H1 (cell line): ENCODE measurements around the gene KRTAP9-1. TPM values are rescaled to one million over a fixed set of nuclear protein-coding genes. Genes with fewer than 3 reads are reported as not detected.

ENCODE experiments used
- CTCF ChIA-PET: fragments of 300-600 bp; sonication (Branson Sonifier 250); formaldehyde crosslinking; loops from one replicate; lab custom pipeline; 2021; ENCODE audit not compliant: partially characterized antibody; lab: Charles Lee
- POLR2A ChIA-PET: fragments of 300-600 bp; sonication (Branson Sonifier 250); formaldehyde crosslinking; loops from one replicate; lab custom pipeline; 2021; ENCODE audit warnings: inconsistent platforms; ENCODE audit not compliant: partially characterized antibody; lab: Charles Lee
- DNase-seq, 2 experiments: peaks; one replicate each; pipeline versions ENCODE4 v3.0.0 to v3.0.0-alpha.2; 2010 to 2022; ENCODE audit warnings: low spot score in 2 of 2, low read depth in 1 of 2, mixed read lengths in 1 of 2
- FAIRE-seq: peaks from 2 replicates; lab custom pipeline; 2011; peaks lifted over from hg19 to GRCh38; lab: Jason Lieb, UNC
- H2AFZ ChIP-seq: 2 replicates; pipeline ENCODE4 v1.8.1; 2012; ENCODE audit warnings: low read length, inconsistent platforms
- H2AK5ac ChIP-seq: 2 replicates; pipeline ENCODE4 v1.6.1; 2013; ENCODE audit warnings: low read depth, low read length
- H2BK120ac ChIP-seq: replicated peaks from 2 replicates; pipeline ENCODE3; 2013; ENCODE audit warnings: low read depth, low read length, inconsistent platforms
- H2BK12ac ChIP-seq: 2 replicates; pipeline ENCODE4 v1.6.1; 2013; ENCODE audit warnings: low read depth, low read length
- H2BK15ac ChIP-seq: 2 replicates; pipeline ENCODE4 v1.6.1; 2013; ENCODE audit warnings: low read length
- H2BK20ac ChIP-seq: 2 replicates; pipeline ENCODE4 v1.6.1; 2013; ENCODE audit warnings: low read length
- H2BK5ac ChIP-seq: 2 replicates; pipeline ENCODE4 v1.6.1; 2013; ENCODE audit warnings: low read depth, low read length
- H3K14ac ChIP-seq: 2 replicates; pipeline ENCODE4 v1.6.1; 2013; ENCODE audit warnings: inconsistent platforms; ENCODE audit not compliant: insufficient read length
- H3K18ac ChIP-seq: 2 replicates; pipeline ENCODE4 v1.6.1; 2013; ENCODE audit warnings: low read length; ENCODE audit errors: extremely low read depth
- H3K23ac ChIP-seq: 2 replicates; pipeline ENCODE4 v1.6.1; 2013; ENCODE audit warnings: inconsistent platforms; ENCODE audit not compliant: insufficient read length
- H3K23me2 ChIP-seq: 2 replicates; pipeline ENCODE4 v1.6.1; 2013; ENCODE audit warnings: low read depth, low read length
- H3K27ac ChIP-seq: 2 replicates; pipeline ENCODE4 v1.6.1; 2011; ENCODE audit warnings: low read depth, low read length, inconsistent platforms
- H3K27me3 ChIP-seq, 4 experiments: replicated peaks in 1 of 4; 1 replicate in 1 of 4; 2 replicates in 3 of 4; pipeline versions ENCODE4 v1.6.1 to v1.8.1; 2011 to 2013; ENCODE audit warnings: low read length in 3 of 4, mild to moderate bottlenecking in 3 of 4, inconsistent platforms in 2 of 4, mixed read lengths in 2 of 4, moderate library complexity in 1 of 4; ENCODE audit not compliant: control insufficient read depth in 3 of 4, insufficient read depth in 3 of 4; ENCODE audit errors: extremely low read depth in 1 of 4
- H3K36me3 ChIP-seq, 4 experiments: 2 replicates each; pipeline versions ENCODE4 v1.6.1 to v1.8.1; 2011 to 2013; ENCODE audit warnings: mild to moderate bottlenecking in 4 of 4, low read length in 3 of 4, moderate library complexity in 2 of 4, control low read depth in 1 of 4, inconsistent platforms in 1 of 4; ENCODE audit not compliant: insufficient read depth in 4 of 4, control insufficient read depth in 2 of 4
- H3K4ac ChIP-seq: replicated peaks from 2 replicates; pipeline ENCODE3; 2013; ENCODE audit warnings: low read length, low read depth, mixed read lengths, inconsistent platforms; ENCODE audit not compliant: insufficient read length
- H3K4me1 ChIP-seq, 4 experiments: replicated peaks in 1 of 4; 1 replicate in 1 of 4; 2 replicates in 3 of 4; pipeline versions ENCODE4 v1.6.1 to v1.8.1; 2011 to 2013; ENCODE audit warnings: low read length in 3 of 4, inconsistent platforms in 2 of 4, mixed read lengths in 1 of 4; ENCODE audit not compliant: insufficient read depth in 4 of 4, control insufficient read depth in 3 of 4
- H3K4me2 ChIP-seq, 2 experiments: 2 replicates each; pipeline versions ENCODE4 v1.6.1 to v1.8.1; 2011 to 2013; ENCODE audit warnings: low read depth in 2 of 2, low read length in 2 of 2, control low read depth in 1 of 2, inconsistent platforms in 1 of 2, mild to moderate bottlenecking in 1 of 2; ENCODE audit not compliant: insufficient read depth in 1 of 2
- H3K4me3 ChIP-seq, 4 experiments: fragments of 200-600, 300-600 bp in 1 of 4; sonication (generic), shearing (Covaris generic), sonication (Bioruptor Twin) in 1 of 4; 2 replicates each; pipeline versions ENCODE4 v1.5.1 to v1.8.1; 2011 to 2016; ENCODE audit warnings: low read length in 4 of 4, low read depth in 3 of 4, control low read depth in 2 of 4, inconsistent platforms in 2 of 4, mild to moderate bottlenecking in 2 of 4, mixed read lengths in 1 of 4, moderate library complexity in 1 of 4; ENCODE audit not compliant: insufficient read depth in 2 of 4; ENCODE audit errors: extremely low read depth in 1 of 4
- H3K56ac ChIP-seq: replicated peaks from 2 replicates; pipeline ENCODE3; 2013; ENCODE audit warnings: low read depth, mild to moderate bottlenecking, mixed read lengths, low read length, inconsistent platforms; ENCODE audit not compliant: insufficient read length
- H3K79me1 ChIP-seq: 2 replicates; pipeline ENCODE4 v1.6.1; 2013; ENCODE audit warnings: low read depth, low read length, control low read depth
- H3K79me2 ChIP-seq, 2 experiments: 2 replicates each; pipeline versions ENCODE4 v1.6.1 to v1.8.1; 2012 to 2013; ENCODE audit warnings: low read length in 2 of 2, mild to moderate bottlenecking in 2 of 2, inconsistent platforms in 1 of 2; ENCODE audit not compliant: insufficient read depth in 2 of 2, control insufficient read depth in 1 of 2
- H3K9ac ChIP-seq, 4 experiments: replicated peaks in 1 of 4; 1 replicate in 1 of 4; 2 replicates in 3 of 4; pipeline versions ENCODE4 v1.6.1 to v1.8.1; 2011 to 2013; ENCODE audit warnings: low read depth in 3 of 4, low read length in 3 of 4, control low read depth in 2 of 4, mild to moderate bottlenecking in 2 of 4, moderate library complexity in 2 of 4, inconsistent platforms in 1 of 4; ENCODE audit errors: extremely low read depth in 1 of 4
- H3K9me3 ChIP-seq, 2 experiments: 2 replicates each; pipeline versions ENCODE4 v1.6.1 to v1.8.1; 2012 to 2013; ENCODE audit warnings: mild to moderate bottlenecking in 2 of 2, moderate library complexity in 2 of 2, control low read depth in 1 of 2, inconsistent platforms in 1 of 2, low read depth in 1 of 2, low read length in 1 of 2, mixed read lengths in 1 of 2; ENCODE audit not compliant: insufficient read depth in 2 of 2
- H4K20me1 ChIP-seq, 2 experiments: replicated peaks in 1 of 2; 2 replicates each; pipeline versions ENCODE3 to v1.8.1; 2011 to 2013; ENCODE audit warnings: inconsistent platforms in 2 of 2, low read length in 2 of 2, mild to moderate bottlenecking in 1 of 2; ENCODE audit not compliant: insufficient read depth in 2 of 2, control insufficient read depth in 1 of 2
- H4K5ac ChIP-seq: 2 replicates; pipeline ENCODE4 v1.6.1; 2013; ENCODE audit warnings: low read length, low read depth, mixed read lengths, inconsistent platforms; ENCODE audit not compliant: insufficient read length
- H4K8ac ChIP-seq: 2 replicates; pipeline ENCODE4 v1.8.0; 2013; ENCODE audit warnings: mild to moderate bottlenecking, moderate library complexity, low read length, inconsistent platforms; ENCODE audit not compliant: insufficient read depth; ENCODE audit errors: extremely low read depth
- H4K91ac ChIP-seq: replicated peaks from 2 replicates; pipeline ENCODE3; 2013; ENCODE audit warnings: low read length, mixed read lengths, inconsistent platforms; ENCODE audit not compliant: insufficient read length
- CREB1 ChIP-seq: IDR thresholded peaks from 2 replicates; pipeline ENCODE4 v1.6.1; 2012; ENCODE audit warnings: inconsistent platforms
- CTBP2 ChIP-seq: IDR thresholded peaks from 2 replicates; pipeline ENCODE4 v1.7.0; 2011; ENCODE audit warnings: borderline replicate concordance, mild to moderate bottlenecking, moderate library complexity, mixed read lengths, low read length; ENCODE audit not compliant: insufficient read depth, insufficient read length
- EP300 ChIP-seq, 2 experiments: IDR thresholded peaks; 1 replicate in 1 of 2; 2 replicates in 1 of 2; pipeline ENCODE4 v1.6.1; 2011 to 2012; ENCODE audit warnings: low read depth in 2 of 2, low read length in 2 of 2, mild to moderate bottlenecking in 2 of 2, borderline replicate concordance in 1 of 2, inconsistent platforms in 1 of 2, moderate library complexity in 1 of 2
- NANOG ChIP-seq: IDR thresholded peaks from 2 replicates; pipeline ENCODE4 v1.6.1; 2011; ENCODE audit warnings: low read length, low read depth, mild to moderate bottlenecking, inconsistent platforms; ENCODE audit not compliant: insufficient read depth, poor library complexity, severe bottlenecking
- RXRA ChIP-seq: IDR thresholded peaks from 2 replicates; pipeline ENCODE4 v1.6.1; 2011; ENCODE audit warnings: low read depth, mild to moderate bottlenecking, low read length, moderate library complexity; ENCODE audit not compliant: insufficient read depth
- TAF1 ChIP-seq: IDR thresholded peaks from 2 replicates; pipeline ENCODE4 v1.6.1; 2011; ENCODE audit warnings: mild to moderate bottlenecking, low read depth, low read length
- TAF7 ChIP-seq: optimal IDR thresholded peaks from 2 replicates; pipeline ENCODE3; 2011; ENCODE audit warnings: low read depth, mild to moderate bottlenecking, inconsistent platforms, low read length, moderate library complexity, borderline replicate concordance
- WGBS, 2 experiments: shearing (Covaris generic) in 1 of 2; methylation state at CpG; one replicate each; pipeline versions ENCODE4 v1.1.6 to v1.1.7; 2013 to 2015; ENCODE audit warnings: low lambda C conversion rate in 2 of 2, mixed read lengths in 2 of 2, inconsistent platforms in 1 of 2, low coverage in 1 of 2, missing lambda C conversion rate in 1 of 2; ENCODE audit not compliant: insufficient replicate concordance in 2 of 2, insufficient coverage in 1 of 2, insufficient read length in 1 of 2; ENCODE audit errors: extremely low coverage in 1 of 2, missing lambda C conversion rate in 1 of 2; 5-methylcytosine and 5-hydroxymethylcytosine counted together
- polyA plus RNA-seq, 7 experiments: library from polyadenylated mRNA; depleted of rRNA in 3 of 7; stranded (reverse) in 5 of 7; unstranded in 2 of 7; fragments of >200 nt in 5 of 7; fragments of 200-250 nt in 2 of 7; gene quantifications; 1 replicate in 5 of 7; 2 replicates in 1 of 7; 4 replicates in 1 of 7; pipeline versions ENCODE4 v1.2.1 to v1.2.3, GENCODE V29; 2011 to 2013; ENCODE audit warnings: missing spikeins in 2 of 7, mixed read lengths in 2 of 7
- total RNA-seq: library from RNA; stranded (reverse); fragmentation: NEBNext Ultra II Directional; extraction: Animal tissue kit (Norgen Biotek cat#: 25700); gene quantifications from 2 replicates; pipeline ENCODE4 v1.2.1, GENCODE V29; 2021
- TF ChIP-seq, protein P1 (sequence below): IDR thresholded peaks from 2 replicates; pipeline ENCODE4 v1.6.1; 2011; ENCODE audit warnings: low read depth, mild to moderate bottlenecking, low read length; ENCODE audit not compliant: insufficient read depth

The KRTAP9-1 gene
- total and polyA plus RNA-seq, 2 of the 8 experiments (the other 6 are each of a cell fraction or from before 2014, with no cell fraction given) = not detected

DNA sequence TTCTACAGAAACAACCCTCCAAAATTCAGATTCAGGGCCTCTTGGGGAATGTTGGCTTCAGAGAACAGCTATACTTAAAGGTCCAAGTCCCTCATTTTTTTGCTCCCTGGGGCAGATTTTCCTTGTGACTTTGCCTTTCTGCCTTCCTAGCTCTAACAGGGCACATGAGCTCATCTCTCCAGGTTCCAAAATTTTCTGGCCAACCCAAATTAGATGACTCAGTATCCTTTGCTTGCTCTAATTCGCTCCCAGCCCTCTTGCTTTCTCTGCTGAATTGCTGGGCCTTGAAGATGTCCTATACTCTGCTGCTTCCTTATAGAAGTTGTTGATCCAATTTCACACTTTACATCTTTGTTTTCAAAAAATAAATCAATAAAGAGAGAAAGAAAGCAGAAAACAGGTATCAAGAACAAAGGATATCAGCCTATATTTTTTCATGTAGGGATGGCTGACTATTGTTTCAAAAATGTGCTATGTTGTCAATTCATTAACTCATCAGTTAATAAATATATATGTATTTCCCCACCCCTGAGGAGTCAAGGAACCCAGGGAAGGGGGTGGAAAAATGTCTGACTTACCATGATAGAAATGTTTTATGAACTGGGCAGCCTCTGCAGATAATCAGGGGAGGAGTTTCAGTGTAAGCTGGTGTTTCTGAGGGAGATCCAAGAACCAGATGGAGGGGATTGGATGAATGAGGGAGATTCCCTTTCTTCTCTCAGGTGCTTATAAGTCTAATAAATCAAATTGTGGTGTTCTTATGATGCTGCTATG, 10.7 kb upstream of the KRTAP9-1 start:
- H3K4me2 ChIP-seq = no peak overlapping the region
- H3K27me3 ChIP-seq = no peaks in the 10 kb centered on the region
- ChIA-PET CTCF (interaction anchor here (0.6 kb wide), 1 partner anchor 1348 kb away, joined by 3 read pairs; no protein-coding TSS in a partner anchor), POLR2A (no interaction called here)
- no peaks in the 10 kb centered on the region for H3K4me1 ChIP-seq
- TF ChIP-seq CREB1 = no peak
- no peak for TF ChIP-seq EP300 (IDR thresholded peaks at IDR 0.05; ENCODE audit: borderline replicate concordance in 1 of 2, low read depth in 2 of 2, low read length in 2 of 2)
- TF ChIP-seq CTBP2 = no peak
- no peak for TF ChIP-seq NANOG
- no peak for TF ChIP-seq RXRA
- TF ChIP-seq, protein P1, sequence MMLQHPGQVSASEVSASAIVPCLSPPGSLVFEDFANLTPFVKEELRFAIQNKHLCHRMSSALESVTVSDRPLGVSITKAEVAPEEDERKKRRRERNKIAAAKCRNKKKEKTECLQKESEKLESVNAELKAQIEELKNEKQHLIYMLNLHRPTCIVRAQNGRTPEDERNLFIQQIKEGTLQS = no peak
- no peak for TF ChIP-seq TAF7
- TF ChIP-seq TAF1 = no peak
- no peak overlapping the region for H4K8ac ChIP-seq
- H3K27ac ChIP-seq = no peak overlapping the region
- no peak overlapping the region for H3K9ac ChIP-seq
- no peak overlapping the region for H2BK12ac ChIP-seq
- H4K91ac ChIP-seq = no peak overlapping the region
- no peak overlapping the region for H3K18ac ChIP-seq
- no peak overlapping the region for H2BK5ac ChIP-seq
- H2BK120ac ChIP-seq = no peak overlapping the region
- no peak overlapping the region for H3K14ac ChIP-seq
- no peak overlapping the region for H3K56ac ChIP-seq
- WGBS, 2 experiments = 76% methylated on average over 1 of the region's 1 CpG; no CpG with 5 or more reads in 1 of the 2 experiments
- H3K79me2 ChIP-seq = no peaks in the 10 kb centered on the region
- H2BK20ac ChIP-seq = no peak overlapping the region
- no peaks in the 10 kb centered on the region for H4K20me1 ChIP-seq
- H3K23me2 ChIP-seq = no peaks in the 10 kb centered on the region; the same call in 1 of the 2 replicates
- H4K5ac ChIP-seq = no peak overlapping the region
- no peaks in the 10 kb centered on the region for H3K36me3 ChIP-seq
- no peak overlapping the region for H3K23ac ChIP-seq
- DNase-seq = no peak
- no peak overlapping the region for H2AFZ ChIP-seq
- H2AK5ac ChIP-seq = no peak overlapping the region
- H2BK15ac ChIP-seq = no peak overlapping the region
- FAIRE-seq = no peak
- H3K79me1 ChIP-seq = no peaks in the 10 kb centered on the region
- no peak overlapping the region for H3K4me3 ChIP-seq
- no peaks in the 10 kb centered on the region for H3K9me3 ChIP-seq
- H3K4ac ChIP-seq = no peak overlapping the region
